NCI-H2227 (cell line): ENCODE data around the gene MAEA.

ENCODE experiments used
- DNase-seq: peaks from one replicate; lab custom pipeline; 2025; ENCODE audit not compliant: unreplicated experiment; lab: John Stamatoyannopoulos, UW

MAEA gene

DNA sequence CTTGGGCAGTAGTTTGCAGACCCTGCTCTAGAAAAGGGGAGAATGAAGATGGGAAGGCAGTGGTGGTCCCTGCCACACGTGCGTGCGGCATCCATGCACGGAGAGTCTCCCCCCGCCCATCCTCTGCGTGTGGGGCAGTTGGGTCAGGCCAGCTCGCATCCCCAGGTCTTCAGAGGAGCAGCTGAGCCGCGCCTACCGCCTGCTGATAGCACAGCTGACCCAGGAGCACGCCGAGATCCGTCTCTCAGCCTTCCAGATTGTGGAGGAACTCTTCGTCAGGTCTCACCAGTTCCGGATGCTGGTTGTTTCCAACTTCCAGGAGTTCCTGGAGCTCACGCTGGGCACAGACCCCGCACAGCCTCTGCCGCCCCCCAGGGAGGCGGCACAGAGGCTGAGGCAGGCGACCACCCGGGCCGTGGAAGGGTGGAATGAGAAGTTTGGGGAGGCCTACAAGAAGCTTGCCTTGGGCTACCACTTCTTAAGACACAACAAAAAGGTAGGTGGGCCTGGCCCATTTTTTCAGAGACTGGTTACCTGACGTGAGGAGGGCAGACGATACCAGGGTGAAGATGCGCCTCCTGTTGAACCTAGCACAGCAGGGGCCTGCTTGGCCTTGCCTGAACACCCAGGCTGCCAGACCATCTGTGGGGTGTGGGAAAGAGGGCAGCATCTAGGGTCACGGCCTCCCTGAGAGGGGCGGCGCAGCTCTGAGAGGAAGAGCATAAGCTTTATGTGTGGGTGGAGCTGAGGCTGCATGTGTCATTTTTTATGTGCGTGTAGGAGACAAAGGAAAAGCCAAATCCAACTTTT lies 59.9 kb downstream of the MAEA start:
- DNase-seq = no peak

DNA sequence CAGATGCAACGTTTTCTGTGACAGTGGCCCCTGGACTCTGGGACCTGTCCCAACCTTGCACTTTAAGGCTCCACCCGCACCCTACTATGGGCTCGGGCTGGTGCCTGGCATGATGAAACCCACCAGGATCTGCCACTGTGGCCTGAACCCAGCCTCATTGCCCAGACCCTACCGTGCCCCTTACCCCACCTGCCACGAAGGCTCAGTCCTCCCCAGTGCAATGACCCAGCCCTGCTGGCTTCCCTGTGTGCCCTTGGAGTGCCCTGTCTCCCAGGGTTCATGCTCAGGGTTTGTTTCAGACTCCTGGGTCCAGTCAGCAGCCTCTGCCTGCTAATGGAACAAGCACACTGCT lies 60.5 kb downstream of the MAEA start:
- no peak for DNase-seq

GRCh38 chr4:1351854-1352566 lies 62.3 kb downstream of the MAEA start:
- peak; percentile 84 for DNase-seq

DNA sequence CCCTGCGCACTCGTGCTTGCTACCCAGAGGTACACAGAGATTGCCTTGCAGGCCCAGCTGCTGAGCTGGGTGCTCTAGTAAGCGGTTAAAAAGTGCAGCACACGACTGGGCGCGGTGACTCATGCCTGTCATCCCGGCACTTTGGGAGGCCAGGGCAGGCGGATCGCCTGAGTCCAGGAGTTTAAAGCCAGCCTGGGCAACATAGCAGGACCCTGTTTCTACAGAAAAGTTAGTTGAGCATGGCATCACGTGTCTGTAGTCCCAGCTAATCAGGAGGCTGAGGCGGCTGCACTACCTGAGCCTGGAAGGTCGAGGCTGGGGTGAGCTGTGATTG lies 62.8 kb downstream of the MAEA start:
- DNase-seq = no peak

GRCh38 chr4:1353186-1354055 lies 63.7 kb downstream of the MAEA start:
- no peak for DNase-seq

DNA sequence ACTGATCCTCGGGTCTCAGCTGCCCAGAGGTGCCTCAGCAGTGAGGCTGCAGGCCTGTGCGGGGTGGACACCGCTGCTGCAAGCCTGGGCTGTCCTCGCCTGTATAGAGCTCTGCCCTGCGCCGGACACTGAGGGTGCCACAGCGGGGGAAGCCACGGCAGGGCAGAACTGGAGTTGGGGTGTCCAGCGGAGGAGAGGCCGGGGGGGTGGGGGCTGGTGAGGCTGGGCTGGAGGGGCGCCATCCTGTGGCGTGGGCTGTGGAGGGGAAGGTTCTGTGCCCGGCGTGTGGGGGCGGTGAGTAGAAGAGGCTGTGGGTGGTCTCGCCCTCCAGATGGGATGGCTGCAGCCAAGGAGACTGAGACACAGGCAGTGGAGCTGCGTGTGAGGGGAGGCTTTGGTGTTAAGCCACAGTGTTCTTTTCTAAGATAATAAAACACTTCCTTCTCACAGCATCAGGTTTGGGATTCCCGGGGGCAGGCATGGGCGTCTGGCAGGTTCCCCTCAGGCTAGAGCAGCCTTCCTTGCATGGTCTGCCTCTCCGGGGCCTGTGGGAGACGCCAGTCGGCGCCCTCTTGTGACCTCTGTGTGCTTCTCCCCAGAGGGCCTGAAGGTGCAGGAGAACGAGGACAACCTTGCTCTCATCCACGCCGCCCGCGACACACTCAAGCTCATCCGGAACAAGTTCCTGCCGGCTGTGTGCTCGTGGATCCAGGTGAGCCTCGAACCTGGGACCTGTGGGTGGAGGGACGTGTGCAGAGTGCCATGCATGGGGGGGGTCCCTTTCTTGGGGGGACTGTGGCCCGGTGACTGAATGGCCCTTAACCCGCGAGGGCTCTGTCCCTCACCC lies 64.7 kb downstream of the MAEA start:
- no peak for DNase-seq

DNA sequence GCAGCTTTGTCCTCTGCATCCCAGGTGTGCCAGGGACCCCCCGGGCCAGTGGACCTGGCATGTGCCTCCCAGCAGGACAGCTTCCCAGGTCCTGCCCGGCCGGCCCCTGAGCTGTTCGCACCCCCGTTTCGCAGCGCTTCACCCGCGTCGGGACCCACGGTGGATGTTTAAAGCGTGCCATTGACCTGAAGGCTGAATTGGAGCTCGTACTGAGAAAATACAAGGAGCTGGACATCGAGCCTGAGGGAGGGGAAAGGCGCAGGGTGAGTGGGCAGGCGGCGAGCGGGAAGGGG lies 65.2 kb downstream of the MAEA start:
- DNase-seq = no peak

DNA sequence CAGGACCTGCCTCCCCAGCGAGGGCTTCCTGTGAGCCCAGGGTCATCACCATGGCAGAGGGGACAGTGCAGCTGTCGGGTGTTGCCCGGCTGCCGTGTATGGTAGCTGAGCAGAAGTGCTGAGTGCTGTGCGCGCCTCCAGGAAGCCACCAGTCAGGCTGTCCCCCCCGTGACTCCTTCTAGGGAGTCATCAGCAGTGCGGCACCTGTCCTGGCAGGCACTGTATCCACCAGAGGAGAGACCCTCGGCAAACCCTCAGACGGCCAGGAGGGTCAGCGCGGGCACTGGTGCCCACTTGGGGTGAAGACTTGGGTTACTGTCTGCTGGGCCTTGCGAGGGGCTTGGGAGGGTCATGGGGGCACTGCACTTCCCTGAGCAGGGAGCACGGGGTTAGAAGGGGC lies 65.7 kb downstream of the MAEA start:
- DNase-seq = no peak

DNA sequence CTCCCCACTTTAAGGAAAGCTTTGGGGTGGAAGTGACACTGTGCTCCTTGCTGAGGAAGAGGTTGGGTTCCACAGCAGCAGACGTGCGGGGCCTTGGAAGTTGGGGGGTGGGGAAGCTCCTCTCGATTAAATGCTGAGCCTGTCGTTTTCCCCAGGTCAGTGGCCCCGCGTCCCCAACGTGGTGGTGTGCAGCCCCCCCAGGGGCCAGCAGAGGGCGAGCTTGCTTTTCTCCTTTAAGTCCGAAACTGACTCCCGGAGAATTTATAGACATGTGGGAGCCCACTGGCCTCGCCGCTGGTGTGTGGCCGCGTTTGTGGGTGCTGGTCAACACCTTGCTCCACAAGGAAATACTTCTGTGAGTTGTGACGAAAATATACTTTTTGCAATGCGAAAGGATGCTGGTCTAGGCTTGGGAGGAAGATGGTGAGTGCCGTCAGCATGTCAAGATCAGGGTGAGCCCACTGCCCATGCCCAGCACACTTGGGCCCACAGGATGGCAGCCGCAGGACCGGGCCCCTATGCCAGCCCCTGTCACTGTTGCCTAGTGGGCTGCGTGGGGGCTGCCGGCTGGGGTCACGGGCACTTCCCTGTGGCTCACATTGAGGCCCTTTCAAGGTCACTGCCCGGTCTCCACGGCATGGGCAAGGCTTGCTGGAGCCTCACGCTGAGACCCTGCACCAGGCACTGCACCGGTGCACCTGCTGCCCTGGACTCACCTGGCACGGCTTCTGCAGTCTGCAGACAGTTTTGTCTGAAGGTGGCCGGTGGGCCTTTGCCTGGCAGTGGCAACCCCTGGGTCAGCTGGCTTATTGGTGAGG lies 66.7 kb downstream of the MAEA start:
- peak; percentile 28 for DNase-seq

- DNase-seq = no peak
These were observed 67.9 kb downstream of the MAEA start for GRCh38 chr4:1357356-1358248.

- DNase-seq = no peak
These were observed 68.9 kb downstream of the MAEA start for GRCh38 chr4:1358421-1359143.

GRCh38 chr4:1359144-1359501 lies 69.4 kb downstream of the MAEA start:
- DNase-seq = no peak

DNA sequence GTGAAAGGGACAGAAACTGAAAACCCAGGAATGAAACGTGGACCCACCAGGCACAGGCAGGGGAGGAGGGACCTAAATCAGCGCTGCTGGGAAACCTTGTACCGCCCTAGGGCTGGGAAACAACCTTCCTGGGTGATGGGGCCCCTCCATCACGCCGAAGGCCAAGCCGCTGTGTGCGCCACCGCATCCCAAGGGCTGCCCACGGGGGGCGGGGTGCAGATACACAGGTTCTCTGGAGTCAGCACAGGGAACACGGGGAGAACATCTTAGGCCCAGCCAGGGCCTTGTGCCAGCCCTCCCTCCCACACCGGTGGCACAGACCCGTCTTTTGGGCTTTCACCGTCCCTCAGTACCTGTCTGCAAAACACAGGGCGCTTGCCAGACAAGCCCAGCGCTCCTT lies 70.3 kb downstream of the MAEA start:
- DNase-seq = no peak

DNA sequence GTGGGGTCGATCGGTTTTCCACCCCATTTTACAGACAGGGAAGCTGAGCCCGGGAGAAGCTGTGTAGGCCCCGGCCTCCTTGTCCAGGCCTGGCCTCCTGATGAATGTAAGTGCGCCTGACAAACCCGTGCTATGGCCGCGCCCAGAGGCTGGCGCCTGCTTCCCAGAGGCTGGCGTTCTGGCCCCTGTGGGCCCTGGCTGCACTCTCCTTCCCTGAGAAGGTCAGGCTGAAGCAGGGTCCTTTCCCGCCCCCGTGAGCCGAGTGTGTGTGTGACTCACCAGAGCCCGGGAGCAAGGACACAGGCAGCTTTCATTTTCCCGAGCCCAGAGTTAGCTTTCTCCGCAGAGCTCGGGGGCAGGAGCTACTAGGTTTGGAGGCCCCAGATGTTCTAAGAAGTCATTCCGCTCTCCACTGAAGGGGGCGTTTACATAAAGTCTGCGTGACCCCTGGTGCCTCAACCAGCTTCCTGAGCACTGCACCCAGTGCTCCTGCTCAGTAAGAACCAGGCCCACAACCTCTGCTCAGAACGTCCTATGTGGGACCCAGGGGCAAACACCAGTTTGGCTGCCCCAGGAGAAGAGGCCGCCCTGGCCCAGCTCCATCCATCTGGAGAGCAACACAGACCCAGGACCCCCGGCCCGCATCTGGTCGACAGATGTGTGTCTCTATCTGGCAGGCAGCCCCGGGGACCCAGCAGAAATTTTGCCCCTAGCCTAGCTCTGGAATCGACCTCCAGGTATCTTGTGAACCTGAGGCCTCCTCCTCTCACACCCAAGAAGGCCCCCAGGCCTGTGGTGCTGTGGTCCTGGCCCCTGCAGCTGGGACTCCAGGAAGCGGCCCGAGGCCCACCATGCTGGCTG lies 71.0 kb downstream of the MAEA start:
- DNase-seq = no peak

- no peak for DNase-seq
These were observed 71.7 kb downstream of the MAEA start for GRCh38 chr4:1361431-1361830.

DNA sequence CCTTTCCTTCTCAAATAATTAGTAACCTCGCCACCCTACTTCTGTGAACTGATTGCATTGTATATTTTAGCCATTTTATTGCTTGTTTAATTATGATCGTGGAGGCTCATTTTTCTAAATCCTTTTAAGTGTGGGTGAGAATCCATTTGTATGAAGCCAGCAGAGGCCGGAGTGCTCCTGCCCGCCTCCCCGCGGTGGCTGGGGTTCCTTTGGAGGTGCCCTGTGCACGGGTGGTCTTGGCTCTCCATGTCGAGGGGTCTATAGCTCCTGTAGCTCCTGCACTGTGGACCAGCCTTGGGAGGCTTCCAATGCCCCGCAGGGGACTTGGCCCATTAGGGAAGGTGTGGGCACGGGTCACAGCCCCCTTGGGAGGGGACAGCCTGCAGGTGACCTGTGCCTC lies 72.4 kb downstream of the MAEA start:
- DNase-seq = no peak

DNA sequence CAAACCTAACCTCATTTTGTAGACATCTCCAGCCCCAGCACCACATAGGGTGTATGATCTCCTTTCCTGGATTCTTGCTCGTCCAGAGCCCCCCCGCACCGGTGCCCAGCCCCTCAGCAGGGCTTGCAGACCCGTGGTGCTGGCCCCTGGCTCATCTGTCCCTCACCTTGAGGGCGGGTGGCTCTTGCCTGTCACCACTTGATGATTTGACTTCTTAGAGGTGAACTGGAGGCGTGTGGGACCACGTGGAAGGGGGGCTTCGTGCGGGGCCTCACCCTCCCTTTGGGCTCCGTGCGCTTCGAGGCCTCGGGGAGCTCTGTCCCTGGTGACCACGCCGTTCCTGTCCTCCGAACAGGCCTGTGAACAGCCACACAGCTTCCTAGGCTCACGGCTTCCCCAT lies 72.8 kb downstream of the MAEA start:
- no peak for DNase-seq

DNA sequence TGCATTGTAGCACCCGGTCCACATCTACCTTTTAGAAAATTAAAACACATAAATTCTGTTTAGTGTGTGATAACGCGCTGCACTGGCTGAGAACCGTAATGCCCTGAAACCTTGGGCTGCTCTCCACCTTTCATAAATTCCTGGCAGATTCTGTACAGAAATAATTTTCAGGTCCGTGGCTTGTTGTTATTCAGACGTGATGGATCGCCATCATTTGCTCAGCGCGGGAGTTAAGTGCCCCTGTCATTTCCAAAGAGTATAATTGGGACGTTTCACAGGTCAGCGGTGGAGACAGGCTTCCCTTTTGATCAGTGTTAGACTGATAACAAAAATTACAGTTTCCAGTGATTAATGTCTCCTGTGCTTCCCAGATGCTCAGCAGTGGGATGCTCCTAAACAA lies 73.8 kb downstream of the MAEA start:
- DNase-seq = peak; percentile 86
